HEK293 (cell line): Measurements from ENCODE around the gene CTNNBL1.

Experiments
- EGR2 ChIP-seq: fragments of 450-650 bp; formaldehyde crosslinking; IDR thresholded peaks from 2 replicates; pipeline ENCODE4 v1.5.1; 2016; ENCODE audit warnings: low read depth, missing biosample characterization, missing genetic modification characterization
- GLI4 ChIP-seq: fragments of 450-650 bp; formaldehyde crosslinking; IDR thresholded peaks from 2 replicates; pipeline ENCODE4 v1.5.1; 2016; ENCODE audit warnings: missing biosample characterization, missing genetic modification characterization
- SCRT1 ChIP-seq: fragments of 450-650 bp; formaldehyde crosslinking; IDR thresholded peaks from 2 replicates; pipeline ENCODE4 v1.5.1; 2016; ENCODE audit warnings: missing biosample characterization, missing genetic modification characterization, borderline replicate concordance
- TCF7L2 ChIP-seq: IDR thresholded peaks from 2 replicates; pipeline ENCODE4 v1.6.1; 2011; ENCODE audit warnings: low read depth, mild to moderate bottlenecking, inconsistent platforms, low read length, moderate library complexity, borderline replicate concordance
- ZNF324 ChIP-seq: fragments of 450-650 bp; formaldehyde crosslinking; IDR thresholded peaks from 2 replicates; pipeline ENCODE4 v1.5.1; 2016; ENCODE audit warnings: missing biosample characterization, missing genetic modification characterization
- ZNF391 ChIP-seq: fragments of 450-650 bp; formaldehyde crosslinking; IDR thresholded peaks from 2 replicates; pipeline ENCODE4 v1.5.1; 2016; ENCODE audit warnings: low read depth, missing biosample characterization, missing genetic modification characterization, borderline replicate concordance
- ZNF629 ChIP-seq: fragments of 450-650 bp; formaldehyde crosslinking; IDR thresholded peaks from 2 replicates; pipeline ENCODE4 v1.5.1; 2017; ENCODE audit warnings: missing biosample characterization, missing genetic modification characterization
- ZNF777 ChIP-seq: fragments of 450-650 bp; formaldehyde crosslinking; IDR thresholded peaks from 2 replicates; pipeline ENCODE4 v1.5.1; 2017; ENCODE audit warnings: missing biosample characterization, missing genetic modification characterization, borderline replicate concordance
- ZNF791 ChIP-seq: fragments of 450-650 bp; formaldehyde crosslinking; IDR thresholded peaks from 2 replicates; pipeline ENCODE4 v1.5.1; 2016; ENCODE audit warnings: missing biosample characterization, missing genetic modification characterization
- TF ChIP-seq, protein P1 (sequence below): fragments of 450-650 bp; formaldehyde crosslinking; IDR thresholded peaks from 2 replicates; pipeline ENCODE4 v1.5.1; 2016; ENCODE audit warnings: missing biosample characterization, missing genetic modification characterization
- TF ChIP-seq, protein P2 (sequence below): fragments of 450-650 bp; formaldehyde crosslinking; IDR thresholded peaks from 2 replicates; pipeline ENCODE4 v1.5.1; 2016; ENCODE audit warnings: missing biosample characterization, missing genetic modification characterization
- TF ChIP-seq, protein P3 (sequence below): fragments of 450-650 bp; formaldehyde crosslinking; IDR thresholded peaks from 2 replicates; pipeline ENCODE4 v1.5.1; 2016; ENCODE audit warnings: missing biosample characterization, missing genetic modification characterization

DNA sequence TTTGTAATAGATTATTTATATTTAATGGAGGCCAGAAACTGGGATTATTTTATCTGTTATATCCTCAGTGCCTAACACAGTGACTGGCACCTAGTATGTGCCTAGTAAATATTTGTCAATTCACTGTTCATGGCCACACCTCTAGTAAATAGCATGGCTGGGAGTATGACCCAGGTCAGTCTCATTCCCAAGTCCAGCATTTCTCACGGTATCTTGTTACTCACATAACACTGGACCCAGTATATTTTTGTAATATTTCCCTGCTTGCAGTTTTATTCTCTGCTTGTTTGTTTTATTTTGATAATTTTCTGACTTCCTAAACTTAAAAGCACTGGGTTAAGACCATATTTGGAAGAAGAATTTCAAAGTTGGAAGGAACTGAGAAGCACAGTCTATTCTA, 47.7 kb downstream of the CTNNBL1 start:
- TF ChIP-seq, protein P1, sequence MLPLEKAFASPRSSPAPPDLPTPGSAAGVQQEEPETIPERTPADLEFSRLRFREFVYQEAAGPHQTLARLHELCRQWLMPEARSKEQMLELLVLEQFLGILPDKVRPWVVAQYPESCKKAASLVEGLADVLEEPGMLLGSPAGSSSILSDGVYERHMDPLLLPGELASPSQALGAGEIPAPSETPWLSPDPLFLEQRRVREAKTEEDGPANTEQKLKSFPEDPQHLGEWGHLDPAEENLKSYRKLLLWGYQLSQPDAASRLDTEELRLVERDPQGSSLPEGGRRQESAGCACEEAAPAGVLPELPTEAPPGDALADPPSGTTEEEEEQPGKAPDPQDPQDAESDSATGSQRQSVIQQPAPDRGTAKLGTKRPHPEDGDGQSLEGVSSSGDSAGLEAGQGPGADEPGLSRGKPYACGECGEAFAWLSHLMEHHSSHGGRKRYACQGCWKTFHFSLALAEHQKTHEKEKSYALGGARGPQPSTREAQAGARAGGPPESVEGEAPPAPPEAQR (tag by site-specific recombination), result no peak
- TF ChIP-seq ZNF391 (tag by site-specific recombination), result no peak
- TF ChIP-seq ZNF629 (tag by site-specific recombination), result no peak
- no peak for TF ChIP-seq ZNF791 (tag by site-specific recombination)
- TF ChIP-seq, protein P2, sequence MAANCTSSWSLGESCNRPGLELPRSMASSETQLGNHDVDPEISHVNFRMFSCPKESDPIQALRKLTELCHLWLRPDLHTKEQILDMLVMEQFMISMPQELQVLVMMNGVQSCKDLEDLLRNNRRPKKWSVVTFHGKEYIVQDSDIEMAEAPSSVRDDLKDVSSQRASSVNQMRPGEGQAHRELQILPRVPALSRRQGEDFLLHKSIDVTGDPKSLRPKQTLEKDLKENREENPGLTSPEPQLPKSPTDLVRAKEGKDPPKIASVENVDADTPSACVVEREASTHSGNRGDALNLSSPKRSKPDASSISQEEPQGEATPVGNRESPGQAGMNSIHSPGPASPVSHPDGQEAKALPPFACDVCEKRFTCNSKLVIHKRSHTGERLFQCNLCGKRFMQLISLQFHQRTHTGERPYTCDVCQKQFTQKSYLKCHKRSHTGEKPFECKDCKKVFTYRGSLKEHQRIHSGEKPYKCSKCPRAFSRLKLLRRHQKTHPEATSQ (tag by site-specific recombination), result no peak
- TF ChIP-seq EGR2 (tag by site-specific recombination), result no peak
- no peak for TF ChIP-seq SCRT1 (tag by site-specific recombination)
- no peak for TF ChIP-seq ZNF777 (tag by site-specific recombination)
- TF ChIP-seq, protein P3, sequence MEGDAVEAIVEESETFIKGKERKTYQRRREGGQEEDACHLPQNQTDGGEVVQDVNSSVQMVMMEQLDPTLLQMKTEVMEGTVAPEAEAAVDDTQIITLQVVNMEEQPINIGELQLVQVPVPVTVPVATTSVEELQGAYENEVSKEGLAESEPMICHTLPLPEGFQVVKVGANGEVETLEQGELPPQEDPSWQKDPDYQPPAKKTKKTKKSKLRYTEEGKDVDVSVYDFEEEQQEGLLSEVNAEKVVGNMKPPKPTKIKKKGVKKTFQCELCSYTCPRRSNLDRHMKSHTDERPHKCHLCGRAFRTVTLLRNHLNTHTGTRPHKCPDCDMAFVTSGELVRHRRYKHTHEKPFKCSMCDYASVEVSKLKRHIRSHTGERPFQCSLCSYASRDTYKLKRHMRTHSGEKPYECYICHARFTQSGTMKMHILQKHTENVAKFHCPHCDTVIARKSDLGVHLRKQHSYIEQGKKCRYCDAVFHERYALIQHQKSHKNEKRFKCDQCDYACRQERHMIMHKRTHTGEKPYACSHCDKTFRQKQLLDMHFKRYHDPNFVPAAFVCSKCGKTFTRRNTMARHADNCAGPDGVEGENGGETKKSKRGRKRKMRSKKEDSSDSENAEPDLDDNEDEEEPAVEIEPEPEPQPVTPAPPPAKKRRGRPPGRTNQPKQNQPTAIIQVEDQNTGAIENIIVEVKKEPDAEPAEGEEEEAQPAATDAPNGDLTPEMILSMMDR (tag by site-specific recombination), result no peak
- no peak for TF ChIP-seq GLI4 (tag by site-specific recombination)
- no peak for TF ChIP-seq ZNF324
- no peak for TF ChIP-seq TCF7L2
